ENCODE measurements around the gene SUGCT.

SUGCT gene

GRCh38 chr7:40899636-40900507 is 765.1 kb downstream of the SUGCT start:
- DNase-seq (ENCODE audit: low read depth in 2 of 2), result no peak

DNA sequence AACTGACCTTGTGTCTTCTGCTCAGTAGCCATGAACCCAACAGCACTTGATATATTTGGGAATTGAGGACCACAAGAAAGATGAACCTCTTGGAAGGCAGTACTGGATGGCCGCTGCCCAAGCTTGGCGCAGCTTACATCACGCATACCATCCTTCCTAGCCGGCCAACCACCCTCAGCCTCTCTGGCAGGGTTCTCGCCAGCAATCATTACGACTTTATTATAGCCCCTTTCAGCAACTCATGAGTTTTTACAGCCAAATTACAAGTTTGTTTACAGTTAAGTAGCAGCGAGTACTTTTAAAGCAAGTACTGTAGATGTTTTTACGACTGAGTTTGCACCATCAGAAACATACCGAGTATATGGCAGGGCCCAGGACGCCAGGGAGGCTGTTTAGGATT is 769.1 kb downstream of the SUGCT start:
- DNase-seq (ENCODE audit: low read depth in 2 of 2), result no peak

- DNase-seq (ENCODE audit: low read depth in 2 of 2), result no peak
Measured at GRCh38 chr7:40907286-40907685, 772.5 kb downstream of the SUGCT start.

- DNase-seq (ENCODE audit: low read depth in 2 of 2), result no peak
Measured at GRCh38 chr7:40909346-40909980, 774.7 kb downstream of the SUGCT start.

Data from activated CD4-positive, alpha-beta T cell treated with anti-CD3 and anti-CD28 coated beads for 24 hours (primary cell).